ENCODE measurements around the gene PARD3.

GRCh38 chr10:34247560-34247959 is 567.5 kb downstream of the PARD3 start:
- TF ChIP-seq, protein P1, sequence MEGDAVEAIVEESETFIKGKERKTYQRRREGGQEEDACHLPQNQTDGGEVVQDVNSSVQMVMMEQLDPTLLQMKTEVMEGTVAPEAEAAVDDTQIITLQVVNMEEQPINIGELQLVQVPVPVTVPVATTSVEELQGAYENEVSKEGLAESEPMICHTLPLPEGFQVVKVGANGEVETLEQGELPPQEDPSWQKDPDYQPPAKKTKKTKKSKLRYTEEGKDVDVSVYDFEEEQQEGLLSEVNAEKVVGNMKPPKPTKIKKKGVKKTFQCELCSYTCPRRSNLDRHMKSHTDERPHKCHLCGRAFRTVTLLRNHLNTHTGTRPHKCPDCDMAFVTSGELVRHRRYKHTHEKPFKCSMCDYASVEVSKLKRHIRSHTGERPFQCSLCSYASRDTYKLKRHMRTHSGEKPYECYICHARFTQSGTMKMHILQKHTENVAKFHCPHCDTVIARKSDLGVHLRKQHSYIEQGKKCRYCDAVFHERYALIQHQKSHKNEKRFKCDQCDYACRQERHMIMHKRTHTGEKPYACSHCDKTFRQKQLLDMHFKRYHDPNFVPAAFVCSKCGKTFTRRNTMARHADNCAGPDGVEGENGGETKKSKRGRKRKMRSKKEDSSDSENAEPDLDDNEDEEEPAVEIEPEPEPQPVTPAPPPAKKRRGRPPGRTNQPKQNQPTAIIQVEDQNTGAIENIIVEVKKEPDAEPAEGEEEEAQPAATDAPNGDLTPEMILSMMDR (IDR thresholded peaks at IDR 0.05; ENCODE audit: low read depth, low read length, poor library complexity, severe bottlenecking) = no peak
- no peak for TF ChIP-seq EZH2phosphoT487 (IDR thresholded peaks at IDR 0.05; ENCODE audit: borderline replicate concordance, low read length)
